ENCODE results near the gene GPR151. TPM values are rescaled to one million over a fixed set of nuclear protein-coding genes. Genes with fewer than 3 reads are reported as not detected.

The GPR151 gene
- total and polyA plus RNA-seq, 2 of the 8 experiments (the other 6 are each of a cell fraction or from before 2014, with no cell fraction given): 0.03 TPM; not detected in 1

DNA sequence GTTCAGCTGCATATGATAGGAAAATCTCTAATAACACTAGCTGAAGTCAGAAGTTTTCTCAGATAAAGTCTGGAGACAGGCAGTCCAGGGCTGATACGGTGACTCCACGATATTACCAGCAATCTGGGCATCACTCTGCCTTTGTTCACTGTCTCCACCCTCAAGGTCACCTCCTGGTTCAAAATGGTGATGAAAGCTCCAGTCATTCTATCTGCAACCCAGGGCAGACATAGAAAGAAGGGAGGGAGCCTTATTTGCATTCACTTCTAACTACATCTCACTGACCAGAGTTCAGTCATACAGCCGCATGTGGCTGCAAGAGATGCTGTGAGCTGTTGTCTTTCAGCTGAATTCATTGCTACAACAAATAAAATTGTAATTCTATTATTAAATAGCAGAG, 22.4 kb upstream of the GPR151 start (continued):
- TF ChIP-seq GTF2F1 (IDR thresholded peaks at IDR 0.05; ENCODE audit: borderline replicate concordance, low read depth, low read length): no peak
- no peak for TF ChIP-seq RFX5 (IDR thresholded peaks at IDR 0.05; ENCODE audit: borderline replicate concordance, low read depth, low read length)
- no peak for TF ChIP-seq SRF (IDR thresholded peaks at IDR 0.05; ENCODE audit: low read depth, low read length)
- no peak for TF ChIP-seq CBX8 (IDR thresholded peaks at IDR 0.05; ENCODE audit: borderline replicate concordance, low read depth, low read length)
- TF ChIP-seq SUZ12 (IDR thresholded peaks at IDR 0.05; ENCODE audit: low read length): no peak
- no peak for TF ChIP-seq HDAC2 (IDR thresholded peaks at IDR 0.05; ENCODE audit: borderline replicate concordance in 1 of 2, low read depth in 2 of 2, low read length in 2 of 2)
